Esophagus squamous epithelium (tissue), 5 donors: ENCODE measurements around the gene GPA33. TPM values are rescaled to one million over a fixed set of nuclear protein-coding genes. Genes with fewer than 3 reads are reported as not detected.

Experiments used
- DNase-seq: peaks from one replicate; lab custom pipeline; 2025; lab: John Stamatoyannopoulos, UW
- H3K27ac ChIP-seq, 4 donors: fragments of 200-600 bp; sonication (generic); one replicate each; pipeline ENCODE4 v1.5.1; 2016 to 2019; ENCODE audit warnings: mild to moderate bottlenecking in 1 of 4
- H3K27me3 ChIP-seq, 4 donors: fragments of 200-600 bp; sonication (generic); 1 replicate in 3 of 4; 2 replicates in 1 of 4; pipeline versions ENCODE4 v1.5.1 to v1.6.0; 2017 to 2021; ENCODE audit warnings: antibody characterized with exemption in 1 of 4
- H3K36me3 ChIP-seq, 3 donors: fragments of 200-600 bp; sonication (generic); one replicate each; pipeline ENCODE4 v1.5.1; 2016 to 2019
- H3K4me1 ChIP-seq, 3 donors: fragments of 200-600 bp; sonication (generic); one replicate each; pipeline ENCODE4 v1.5.1; 2017 to 2019
- H3K4me3 ChIP-seq, 4 donors: fragments of 200-600 bp; sonication (generic); 1 replicate in 3 of 4; 2 replicates in 1 of 4; pipeline ENCODE4 v1.5.1; 2016 to 2019; ENCODE audit warnings: mild to moderate bottlenecking in 2 of 4, moderate library complexity in 1 of 4
- H3K9me3 ChIP-seq, 3 donors: fragments of 200-600 bp; sonication (generic); one replicate each; pipeline ENCODE4 v1.5.1; 2016 to 2019
- POLR2A ChIP-seq, 4 donors: fragments of 450-650 bp; IDR thresholded peaks; one replicate each; pipeline ENCODE4 v1.6.1; 2017; ENCODE audit warnings: antibody characterized with exemption in 4 of 4, mild to moderate bottlenecking in 4 of 4, moderate library complexity in 3 of 4
- WGBS, 2 donors: methylation state at CpG; one replicate each; pipeline ENCODE4 v1.1.5; 2018; 5-methylcytosine and 5-hydroxymethylcytosine counted together
- intact Hi-C: fragments of 100-400 bp; cut with DNase I; formaldehyde crosslinking; loops from one replicate; pipeline ENCODE4 v1.15.0; 2022
- total RNA-seq, 4 donors: library from RNA; depleted of rRNA; stranded (reverse); fragments of >200 nt; gene quantifications; one replicate each; pipeline ENCODE4 v1.1.0, GENCODE V29; 2016
- TF ChIP-seq, protein P1 (sequence below), 6 experiments: fragments of 450-650 bp in 4 of 6; fragments of 200-600 bp in 2 of 6; sonication (generic) in 2 of 6; IDR thresholded peaks; one replicate each; pipeline ENCODE4 v1.5.1; 2016 to 2019; ENCODE audit warnings: antibody characterized with exemption in 6 of 6, mild to moderate bottlenecking in 4 of 6, moderate library complexity in 4 of 6
- donor health status: DM: yes; HTN: yes; CAD: no.

The GPA33 gene
- total RNA-seq, 4 donors from 2014 or later = not detected

DNA sequence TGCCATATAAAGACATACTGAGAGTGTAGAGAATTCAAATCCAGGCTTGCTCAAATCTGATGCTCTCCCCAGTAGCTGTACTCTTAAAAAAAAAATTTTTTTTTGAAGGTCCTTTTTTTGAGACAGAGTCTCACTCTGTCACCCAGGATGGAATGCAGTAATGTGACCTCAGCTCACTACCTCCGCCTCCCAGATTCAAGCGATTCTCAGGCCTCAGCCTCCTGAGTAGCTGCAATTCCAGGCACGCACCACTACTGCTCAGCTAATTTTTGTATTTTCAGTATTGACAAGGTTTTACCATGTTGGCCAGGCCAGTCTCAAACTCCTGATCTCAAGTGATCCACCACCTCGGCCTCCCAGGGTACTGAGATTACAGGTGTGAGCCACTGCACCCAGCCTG lies 32.4 kb upstream of the GPA33 start:
- Histone ChIP-seq H3K27ac (no peak overlapping the region), H3K9me3 (no peaks in the 10 kb centered on the region), H3K4me3 (no peak overlapping the region), H3K36me3 (no peaks in the 10 kb centered on the region), H3K4me1 (peaks cover 6 to 14% (median 9%) of the 10 kb centered on the region in 3 donors), H3K27me3 (peaks cover 0 to 44% (median 0%) of the 10 kb centered on the region in 4 donors)
- 91 to 96% methylated on average over 4 of the region's 4 CpGs for WGBS, 2 donors
- TF ChIP-seq, protein P1, sequence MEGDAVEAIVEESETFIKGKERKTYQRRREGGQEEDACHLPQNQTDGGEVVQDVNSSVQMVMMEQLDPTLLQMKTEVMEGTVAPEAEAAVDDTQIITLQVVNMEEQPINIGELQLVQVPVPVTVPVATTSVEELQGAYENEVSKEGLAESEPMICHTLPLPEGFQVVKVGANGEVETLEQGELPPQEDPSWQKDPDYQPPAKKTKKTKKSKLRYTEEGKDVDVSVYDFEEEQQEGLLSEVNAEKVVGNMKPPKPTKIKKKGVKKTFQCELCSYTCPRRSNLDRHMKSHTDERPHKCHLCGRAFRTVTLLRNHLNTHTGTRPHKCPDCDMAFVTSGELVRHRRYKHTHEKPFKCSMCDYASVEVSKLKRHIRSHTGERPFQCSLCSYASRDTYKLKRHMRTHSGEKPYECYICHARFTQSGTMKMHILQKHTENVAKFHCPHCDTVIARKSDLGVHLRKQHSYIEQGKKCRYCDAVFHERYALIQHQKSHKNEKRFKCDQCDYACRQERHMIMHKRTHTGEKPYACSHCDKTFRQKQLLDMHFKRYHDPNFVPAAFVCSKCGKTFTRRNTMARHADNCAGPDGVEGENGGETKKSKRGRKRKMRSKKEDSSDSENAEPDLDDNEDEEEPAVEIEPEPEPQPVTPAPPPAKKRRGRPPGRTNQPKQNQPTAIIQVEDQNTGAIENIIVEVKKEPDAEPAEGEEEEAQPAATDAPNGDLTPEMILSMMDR (IDR thresholded peaks at IDR 0.05) = no peak
- no peak for TF ChIP-seq POLR2A (IDR thresholded peaks at IDR 0.05)
- intact Hi-C loops = no loop called here
- no peak for DNase-seq

DNA sequence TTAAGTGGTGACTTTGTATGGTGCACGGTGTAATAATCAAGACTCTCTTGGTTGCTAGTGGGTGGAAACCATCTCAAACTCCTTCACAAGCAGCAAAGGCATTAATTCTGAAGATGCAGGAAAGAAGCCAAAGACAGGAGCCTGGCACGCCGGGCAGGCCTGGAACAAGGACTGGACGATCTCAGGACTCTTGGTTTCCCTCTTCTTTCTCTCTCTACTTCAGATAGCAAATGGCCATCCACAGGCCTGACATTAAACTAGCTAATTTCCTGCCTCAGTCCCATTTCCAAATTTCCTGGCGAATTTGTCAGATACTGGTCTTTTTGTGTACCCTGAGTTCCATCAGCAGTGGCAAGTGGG lies 31.9 kb upstream of the GPA33 start:
- Histone ChIP-seq H3K4me3 (no peak overlapping the region), H3K27ac (no peak overlapping the region), H3K9me3 (no peaks in the 10 kb centered on the region), H3K36me3 (no peaks in the 10 kb centered on the region), H3K27me3 (peaks cover 0 to 44% (median 0%) of the 10 kb centered on the region in 4 donors), H3K4me1 (peaks cover 6 to 14% (median 9%) of the 10 kb centered on the region in 3 donors)
- DNase-seq = no peak
- TF ChIP-seq, protein P1 (IDR thresholded peaks at IDR 0.05) = no peak
- no peak for TF ChIP-seq POLR2A (IDR thresholded peaks at IDR 0.05)
- WGBS, 2 donors = 65 to 84% methylated on average over 5 of the region's 5 CpGs
- intact Hi-C loops = no loop called here

DNA sequence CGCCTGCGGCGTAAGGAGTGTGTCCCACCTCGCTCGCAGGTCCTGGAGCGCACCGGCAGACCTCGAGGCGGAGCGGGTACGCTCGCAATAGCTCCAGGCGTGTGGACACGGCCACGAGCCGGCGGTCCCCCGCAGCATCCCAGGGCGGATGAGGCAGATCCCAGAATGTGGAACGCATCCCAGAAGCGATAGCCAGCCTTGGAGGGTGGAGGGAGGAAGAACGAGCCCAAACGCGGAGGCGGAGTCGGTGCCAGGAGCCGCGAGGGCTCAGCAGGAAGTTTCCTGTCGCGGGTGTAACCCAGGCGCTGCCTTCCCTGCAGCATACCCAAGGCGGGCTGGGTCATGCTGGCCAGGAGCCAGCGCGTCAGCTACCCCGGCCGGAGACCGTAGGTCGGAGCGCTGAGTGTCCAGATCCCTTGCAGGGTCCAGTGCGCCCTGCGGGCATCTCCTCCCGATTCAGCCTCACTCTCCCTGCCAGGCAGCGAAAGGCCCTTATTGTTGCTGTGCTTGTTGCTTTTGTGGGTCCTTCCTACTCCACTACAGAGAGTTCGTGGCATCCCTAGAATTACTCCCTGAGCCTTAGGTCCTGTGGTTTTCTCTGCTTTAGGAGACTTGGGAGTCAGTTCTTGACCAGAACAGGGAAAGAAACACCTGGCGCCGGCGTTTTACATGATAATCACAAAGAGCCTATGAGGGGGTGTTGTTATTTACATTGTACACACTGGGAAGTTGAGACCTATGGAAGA lies 31.4 kb upstream of the GPA33 start:
- Histone ChIP-seq H3K36me3 (no peaks in the 10 kb centered on the region), H3K4me1 (peaks cover 6 to 14% (median 9%) of the 10 kb centered on the region in 3 donors), H3K27me3 (peaks cover 0 to 41% (median 0%) of the 10 kb centered on the region in 4 donors), H3K4me3 (peak overlapping the region; percentile 13 to 62 (median 40)), H3K9me3 (no peaks in the 10 kb centered on the region), H3K27ac (no peak overlapping the region)
- DNase-seq = no peak
- intact Hi-C loops = no loop called here
- 13 to 16% methylated on average over 18 to 20 of the region's 47 CpGs for WGBS, 2 donors
- TF ChIP-seq POLR2A (IDR thresholded peaks at IDR 0.05) = no peak
- TF ChIP-seq, protein P1 (IDR thresholded peaks at IDR 0.05) = no peak

DNA sequence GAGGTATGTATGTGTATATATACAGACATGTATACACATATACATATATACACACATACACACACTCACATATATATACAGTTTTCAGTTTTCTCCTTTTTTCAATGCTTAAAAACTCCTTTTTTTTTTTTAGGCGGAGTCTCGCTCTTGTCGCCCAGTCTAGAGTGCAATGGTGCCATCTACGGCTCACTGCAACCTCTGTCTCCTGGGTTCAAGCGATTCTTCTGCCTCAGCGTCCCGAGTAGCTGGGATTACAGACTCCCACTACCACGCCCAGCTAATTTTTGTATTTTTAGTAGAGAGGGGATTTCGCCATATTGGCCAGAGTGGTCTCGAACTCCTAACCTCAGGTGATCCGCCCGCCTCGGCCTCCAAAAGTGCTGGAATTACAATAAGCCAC lies 30.7 kb upstream of the GPA33 start:
- WGBS, 2 donors = 56% methylated on average over 13 of the region's 13 CpGs; no CpG with 5 or more reads in 1 of the 2 donors
- DNase-seq = no peak
- Histone ChIP-seq H3K27ac (no peak overlapping the region), H3K36me3 (no peaks in the 10 kb centered on the region), H3K4me3 (peak overlapping the region; percentile 13 to 62 (median 40)), H3K9me3 (no peaks in the 10 kb centered on the region), H3K4me1 (peaks cover 6 to 14% (median 9%) of the 10 kb centered on the region in 3 donors), H3K27me3 (peaks cover 0 to 34% (median 0%) of the 10 kb centered on the region in 4 donors)
- no peak for TF ChIP-seq POLR2A (IDR thresholded peaks at IDR 0.05)
- TF ChIP-seq, protein P1 (IDR thresholded peaks at IDR 0.05) = no peak
- intact Hi-C loops = no loop called here

DNA sequence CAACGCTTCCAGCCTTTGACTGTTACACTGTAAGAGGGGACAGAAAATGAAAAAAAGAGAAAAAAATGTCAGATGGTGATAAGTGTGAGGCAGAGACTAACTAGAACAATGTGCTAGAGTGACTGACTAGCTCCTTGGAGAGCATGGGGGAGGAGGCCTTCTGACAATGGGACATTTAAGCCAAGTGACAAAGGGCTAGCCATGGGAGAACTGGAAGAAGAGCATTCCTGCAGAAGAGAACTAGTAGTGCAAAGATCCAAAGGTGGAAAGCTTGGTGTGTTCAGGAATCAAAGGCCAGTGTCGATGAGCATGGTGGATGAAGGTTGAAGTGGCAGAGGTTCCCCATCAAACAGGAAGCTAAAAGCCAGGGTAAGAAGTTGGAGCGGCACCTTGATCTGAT lies 29.5 kb upstream of the GPA33 start:
- TF ChIP-seq POLR2A (IDR thresholded peaks at IDR 0.05) = no peak
- TF ChIP-seq, protein P1 (IDR thresholded peaks at IDR 0.05) = no peak
- no peak for DNase-seq
- WGBS, 2 donors = 90 to 97% methylated on average over 3 of the region's 3 CpGs
- Histone ChIP-seq H3K9me3 (no peaks in the 10 kb centered on the region), H3K27ac (no peak overlapping the region), H3K36me3 (no peaks in the 10 kb centered on the region), H3K27me3 (peaks cover 0 to 37% (median 0%) of the 10 kb centered on the region in 4 donors), H3K4me3 (no peak overlapping the region), H3K4me1 (peaks cover 6 to 14% (median 9%) of the 10 kb centered on the region in 3 donors)
- intact Hi-C loops = no loop called here
